HEK293 (cell line): Measurements from ENCODE around the gene TBC1D30.

Experiments
- CTCF ChIA-PET: fragments of 350-600 bp; formaldehyde crosslinking; extraction: SDS; loops from one replicate; lab custom pipeline; 2021; ENCODE audit warnings: antibody characterized with exemption; lab: Yijun Ruan, JAX
- POLR2A ChIA-PET: fragments of 300-600 bp; formaldehyde crosslinking; extraction: SDS; loops from one replicate; lab custom pipeline; 2020; ENCODE audit warnings: antibody characterized with exemption, inconsistent platforms; lab: Yijun Ruan, JAX
- H3K27ac ChIP-seq: fragments of 200-500 bp; sonication (Bioruptor generic); 2 replicates; pipeline ENCODE4 v1.5.1; 2014; ENCODE audit warnings: low read depth, low read length, control low read depth, inconsistent platforms; ENCODE audit errors: extremely low read depth
- H3K36me3 ChIP-seq, 2 experiments: fragments of 200-500 bp in 1 of 2; sonication (Bioruptor generic) in 1 of 2; 1 replicate in 1 of 2; 2 replicates in 1 of 2; pipeline ENCODE4 v1.5.1; 2014 to 2017; ENCODE audit warnings: inconsistent platforms in 2 of 2, low read length in 2 of 2; ENCODE audit not compliant: control insufficient read depth in 2 of 2, insufficient read depth in 1 of 2
- H3K4me1 ChIP-seq: fragments of 200-500 bp; sonication (Bioruptor generic); 2 replicates; pipeline ENCODE4 v1.5.1; 2014; ENCODE audit warnings: mild to moderate bottlenecking, low read length, inconsistent platforms; ENCODE audit not compliant: control insufficient read depth, insufficient read depth
- H3K4me3 ChIP-seq: 2 replicates; pipeline ENCODE4 v1.5.1; 2011; ENCODE audit warnings: low read depth, mild to moderate bottlenecking, control low read depth, low read length, moderate library complexity
- H3K9me3 ChIP-seq: fragments of 200-500 bp; sonication (Bioruptor generic); 2 replicates; pipeline ENCODE4 v1.5.1; 2014; ENCODE audit warnings: low read depth, low read length, inconsistent platforms; ENCODE audit not compliant: control insufficient read depth, insufficient read depth
- AEBP2 ChIP-seq: fragments of 450-650 bp; formaldehyde crosslinking; IDR thresholded peaks from 2 replicates; pipeline ENCODE4 v1.5.1; 2016; ENCODE audit warnings: missing biosample characterization, missing genetic modification characterization, borderline replicate concordance
- CTCF ChIP-seq: fragments of 450-650 bp; formaldehyde crosslinking; IDR thresholded peaks from 2 replicates; pipeline ENCODE4 v1.5.1; 2016; ENCODE audit warnings: missing biosample characterization, missing genetic modification characterization
- KLF10 ChIP-seq: fragments of 450-650 bp; IDR thresholded peaks from 2 replicates; pipeline ENCODE4 v1.5.1; 2018; ENCODE audit warnings: missing biosample characterization, mild to moderate bottlenecking, missing genetic modification characterization
- KLF9 ChIP-seq: fragments of 450-650 bp; formaldehyde crosslinking; IDR thresholded peaks from 2 replicates; pipeline ENCODE4 v1.5.1; 2016; ENCODE audit warnings: missing biosample characterization, missing genetic modification characterization, low read depth
- PRDM1 ChIP-seq: fragments of 450-650 bp; formaldehyde crosslinking; IDR thresholded peaks from 2 replicates; pipeline ENCODE4; 2016; ENCODE audit warnings: missing biosample characterization, missing genetic modification characterization
- PRDM6 ChIP-seq: fragments of 450-650 bp; formaldehyde crosslinking; IDR thresholded peaks from 2 replicates; pipeline ENCODE4 v1.5.1; 2017; ENCODE audit warnings: missing biosample characterization, missing genetic modification characterization
- RBAK ChIP-seq: fragments of 450-650 bp; formaldehyde crosslinking; IDR thresholded peaks from 2 replicates; pipeline ENCODE4 v1.5.1; 2016; ENCODE audit warnings: missing biosample characterization, missing genetic modification characterization
- YY2 ChIP-seq: fragments of 450-650 bp; formaldehyde crosslinking; IDR thresholded peaks from 2 replicates; pipeline ENCODE4 v1.5.1; 2016; ENCODE audit warnings: missing biosample characterization, missing genetic modification characterization
- ZBTB44 ChIP-seq: fragments of 450-650 bp; IDR thresholded peaks from 2 replicates; pipeline ENCODE4 v1.5.1; 2018; ENCODE audit warnings: missing biosample characterization, mild to moderate bottlenecking, missing genetic modification characterization
- ZBTB8A ChIP-seq: fragments of 450-650 bp; formaldehyde crosslinking; IDR thresholded peaks from 2 replicates; pipeline ENCODE4 v1.5.1; 2016; ENCODE audit warnings: missing biosample characterization, missing genetic modification characterization
- ZFP3 ChIP-seq: fragments of 450-650 bp; formaldehyde crosslinking; IDR thresholded peaks from 2 replicates; pipeline ENCODE4 v1.5.1; 2016; ENCODE audit warnings: low read depth, missing biosample characterization, missing genetic modification characterization
- ZNF146 ChIP-seq: fragments of 450-650 bp; formaldehyde crosslinking; IDR thresholded peaks from 2 replicates; pipeline ENCODE4 v1.5.1; 2016; ENCODE audit warnings: missing biosample characterization, missing genetic modification characterization
- ZNF175 ChIP-seq: fragments of 450-650 bp; formaldehyde crosslinking; IDR thresholded peaks from 2 replicates; pipeline ENCODE4 v1.5.1; 2016; ENCODE audit warnings: missing biosample characterization, missing genetic modification characterization
- ZNF433 ChIP-seq: fragments of 450-650 bp; formaldehyde crosslinking; IDR thresholded peaks from 2 replicates; pipeline ENCODE4 v1.5.1; 2016; ENCODE audit warnings: missing biosample characterization, missing genetic modification characterization, low read depth
- ZNF555 ChIP-seq: fragments of 450-650 bp; formaldehyde crosslinking; conservative IDR thresholded peaks from 2 replicates; pipeline ENCODE4 v1.5.1; 2017; ENCODE audit warnings: missing biosample characterization, mild to moderate bottlenecking, missing genetic modification characterization, inconsistent platforms
- ZNF654 ChIP-seq: fragments of 450-650 bp; formaldehyde crosslinking; IDR thresholded peaks from 2 replicates; pipeline ENCODE4 v1.5.1; 2016; ENCODE audit warnings: low read depth, missing biosample characterization, missing genetic modification characterization
- ZNF658 ChIP-seq: fragments of 450-650 bp; formaldehyde crosslinking; IDR thresholded peaks from 2 replicates; pipeline ENCODE4; 2016; ENCODE audit warnings: missing biosample characterization, missing genetic modification characterization
- ZNF660 ChIP-seq: fragments of 450-650 bp; IDR thresholded peaks from 2 replicates; pipeline ENCODE4 v1.5.1; 2018; ENCODE audit warnings: missing biosample characterization, mild to moderate bottlenecking, missing genetic modification characterization
- ZNF747 ChIP-seq: fragments of 450-650 bp; formaldehyde crosslinking; IDR thresholded peaks from 2 replicates; pipeline ENCODE4 v1.5.1; 2016; ENCODE audit warnings: missing biosample characterization, missing genetic modification characterization
- ZNF837 ChIP-seq: fragments of 450-650 bp; formaldehyde crosslinking; IDR thresholded peaks from 2 replicates; pipeline ENCODE4 v1.5.1; 2016; ENCODE audit warnings: missing biosample characterization, missing genetic modification characterization

TBC1D30 gene

GRCh38 chr12:64796205-64796845 is 28.1 kb upstream of the TBC1D30 start:
- H3K4me1 ChIP-seq: no peaks in the 10 kb centered on the region
- ChIA-PET POLR2A (interaction anchor here (1.0 kb wide), 1 partner anchor 15 kb away, joined by 4 read pairs; no protein-coding TSS in a partner anchor), CTCF (interaction anchor here (0.6 to 4.3 kb wide), 33 partner anchors 9 to 1232 kb away, joined by 3 to 50 read pairs (median 4); no protein-coding TSS in a partner anchor)
- no peaks in the 10 kb centered on the region for H3K36me3 ChIP-seq
- no peaks in the 10 kb centered on the region for H3K9me3 ChIP-seq
- no peak overlapping the region for H3K4me3 ChIP-seq
- H3K27ac ChIP-seq: no peak overlapping the region
- TF ChIP-seq CTCF (peak; percentile 51), KLF9 (tag by site-specific recombination) (no peak), ZBTB44 (tag by site-specific recombination) (0 out of 2 replicates have a peak, but pooled peaks have one; percentile 12), ZNF175 (tag by site-specific recombination) (no peak), ZNF837 (tag by site-specific recombination) (no peak), ZFP3 (tag by site-specific recombination) (no peak), AEBP2 (tag by site-specific recombination) (no peak), RBAK (tag by site-specific recombination) (no peak), ZBTB8A (tag by site-specific recombination) (0 out of 2 replicates have a peak, but pooled peaks have one; percentile 33), ZNF747 (no peak), ZNF654 (tag by site-specific recombination) (peak; percentile 86), KLF10 (0 out of 2 replicates have a peak, but pooled peaks have one; percentile 31), ZNF555 (tag by site-specific recombination) (no peak), ZNF433 (no peak), ZNF660 (tag by site-specific recombination) (peak; percentile 85), YY2 (no peak), PRDM6 (tag by site-specific recombination) (peak; percentile 44; the same call in 1 of the 2 replicates), ZNF146 (no peak), PRDM1 (tag by site-specific recombination) (peak; percentile 83), ZNF658 (tag by site-specific recombination) (no peak)
